Keratinocyte (primary cell): Measurements from ENCODE around the gene DCDC2B. TPM values are rescaled to one million over a fixed set of nuclear protein-coding genes. Genes with fewer than 3 reads are reported as not detected.

Experiments
- DNase-seq: peaks from one replicate; pipeline ENCODE4 v3.0.0-alpha.2; 2011; ENCODE audit warnings: low read depth, missing footprints, low spot score
- FAIRE-seq: peaks from 2 replicates; lab custom pipeline; 2011; peaks lifted over from hg19 to GRCh38; lab: Jason Lieb, UNC
- H2AFZ ChIP-seq: 2 replicates; pipeline ENCODE4 v1.6.0; 2012; ENCODE audit warnings: low read length, control low read depth, inconsistent platforms; ENCODE audit not compliant: control insufficient read depth
- H3K27ac ChIP-seq: 2 replicates; pipeline ENCODE4 v1.5.1; 2011; ENCODE audit warnings: low read length; ENCODE audit not compliant: control insufficient read depth, insufficient read depth
- H3K27me3 ChIP-seq: 3 replicates; pipeline ENCODE4 v1.6.0; 2011; ENCODE audit warnings: low read length; ENCODE audit not compliant: control insufficient read depth, insufficient read depth; ENCODE audit errors: extremely low read depth
- H3K36me3 ChIP-seq, 2 experiments: 2 replicates in 1 of 2; 3 replicates in 1 of 2; pipeline ENCODE4 v1.5.1; 2011; ENCODE audit warnings: low read length in 2 of 2, mild to moderate bottlenecking in 1 of 2; ENCODE audit not compliant: control insufficient read depth in 2 of 2, insufficient read depth in 2 of 2; ENCODE audit errors: extremely low read depth in 1 of 2
- H3K4me1 ChIP-seq: 3 replicates; pipeline ENCODE4 v1.5.1; 2011; ENCODE audit warnings: low read length; ENCODE audit not compliant: control insufficient read depth, insufficient read depth; ENCODE audit errors: extremely low read depth
- H3K4me2 ChIP-seq: 3 replicates; pipeline ENCODE4 v1.6.0; 2011; ENCODE audit warnings: low read depth, low read length; ENCODE audit not compliant: control insufficient read depth, insufficient read depth; ENCODE audit errors: extremely low read depth
- H3K4me3 ChIP-seq, 3 experiments: fragments of 200-600 bp in 1 of 3; sonication (generic) in 1 of 3; 2 replicates in 2 of 3; 3 replicates in 1 of 3; pipeline ENCODE4 v1.5.1; 2011 to 2016; ENCODE audit warnings: low read length in 3 of 3, mild to moderate bottlenecking in 3 of 3, control low read depth in 2 of 3, inconsistent platforms in 1 of 3, low read depth in 1 of 3, mixed read lengths in 1 of 3, mixed run types in 1 of 3, moderate library complexity in 1 of 3; ENCODE audit not compliant: control insufficient read depth in 2 of 3, insufficient read depth in 2 of 3; ENCODE audit errors: extremely low read depth in 1 of 3
- H3K79me2 ChIP-seq: 2 replicates; pipeline ENCODE4 v1.6.0; 2012; ENCODE audit warnings: low read length; ENCODE audit not compliant: control insufficient read depth, insufficient read depth
- H3K9ac ChIP-seq: 3 replicates; pipeline ENCODE4 v1.6.0; 2011; ENCODE audit warnings: low read length; ENCODE audit not compliant: control insufficient read depth, insufficient read depth; ENCODE audit errors: extremely low read depth
- H3K9me1 ChIP-seq: 3 replicates; pipeline ENCODE4 v1.6.0; 2011; ENCODE audit warnings: low read length; ENCODE audit not compliant: control insufficient read depth, insufficient read depth; ENCODE audit errors: extremely low read depth
- H3K9me3 ChIP-seq: 2 replicates; pipeline ENCODE4 v1.5.1; 2012; ENCODE audit warnings: low read depth, low read length; ENCODE audit not compliant: control insufficient read depth
- H4K20me1 ChIP-seq: 3 replicates; pipeline ENCODE4 v1.6.0; 2011; ENCODE audit warnings: low read length; ENCODE audit not compliant: control insufficient read depth, insufficient read depth; ENCODE audit errors: extremely low read depth
- CTCF ChIP-seq, 3 experiments: IDR thresholded peaks in 1 of 3; conservative IDR thresholded peaks in 1 of 3; optimal IDR thresholded peaks in 1 of 3; 2 replicates in 2 of 3; 3 replicates in 1 of 3; pipeline versions ENCODE3 to v1.5.1; 2011; ENCODE audit warnings: low read length in 3 of 3, mild to moderate bottlenecking in 3 of 3, moderate library complexity in 2 of 3, control low read depth in 1 of 3, inconsistent platforms in 1 of 3; ENCODE audit not compliant: insufficient read depth in 2 of 3; ENCODE audit errors: extremely low read depth in 1 of 3
- EZH2 ChIP-seq: IDR thresholded peaks from one replicate; pipeline ENCODE4 v1.6.1; 2012; ENCODE audit warnings: inconsistent platforms, mild to moderate bottlenecking, low read length, moderate library complexity
- dilution Hi-C: fragments of 300-500 bp; cut with MboI; formaldehyde crosslinking; loops from one replicate; pipeline ENCODE4 v1.7.0; 2020; ENCODE audit warnings: low sequenced_read_pairs; ENCODE audit not compliant: extremely low pct_ligation_motif_present
- polyA plus RNA-seq, 5 experiments: library from polyadenylated mRNA; depleted of rRNA in 3 of 5; stranded (reverse) in 3 of 5; stranded (forward) in 1 of 5; unstranded in 1 of 5; fragments of >200 nt; gene quantifications; 1 replicate in 1 of 5; 2 replicates in 3 of 5; 3 replicates in 1 of 5; pipeline versions ENCODE4 v1.2.1 to v1.2.3, GENCODE V29; 2011 to 2012; ENCODE audit warnings: missing spikeins in 2 of 5, low read depth in 1 of 5, low replicate concordance in 1 of 5

DCDC2B gene
- polyA plus RNA-seq, 1 donor (not counting 4 experiments of a cell fraction or from before 2014, with no cell fraction given), result not detected

DNA sequence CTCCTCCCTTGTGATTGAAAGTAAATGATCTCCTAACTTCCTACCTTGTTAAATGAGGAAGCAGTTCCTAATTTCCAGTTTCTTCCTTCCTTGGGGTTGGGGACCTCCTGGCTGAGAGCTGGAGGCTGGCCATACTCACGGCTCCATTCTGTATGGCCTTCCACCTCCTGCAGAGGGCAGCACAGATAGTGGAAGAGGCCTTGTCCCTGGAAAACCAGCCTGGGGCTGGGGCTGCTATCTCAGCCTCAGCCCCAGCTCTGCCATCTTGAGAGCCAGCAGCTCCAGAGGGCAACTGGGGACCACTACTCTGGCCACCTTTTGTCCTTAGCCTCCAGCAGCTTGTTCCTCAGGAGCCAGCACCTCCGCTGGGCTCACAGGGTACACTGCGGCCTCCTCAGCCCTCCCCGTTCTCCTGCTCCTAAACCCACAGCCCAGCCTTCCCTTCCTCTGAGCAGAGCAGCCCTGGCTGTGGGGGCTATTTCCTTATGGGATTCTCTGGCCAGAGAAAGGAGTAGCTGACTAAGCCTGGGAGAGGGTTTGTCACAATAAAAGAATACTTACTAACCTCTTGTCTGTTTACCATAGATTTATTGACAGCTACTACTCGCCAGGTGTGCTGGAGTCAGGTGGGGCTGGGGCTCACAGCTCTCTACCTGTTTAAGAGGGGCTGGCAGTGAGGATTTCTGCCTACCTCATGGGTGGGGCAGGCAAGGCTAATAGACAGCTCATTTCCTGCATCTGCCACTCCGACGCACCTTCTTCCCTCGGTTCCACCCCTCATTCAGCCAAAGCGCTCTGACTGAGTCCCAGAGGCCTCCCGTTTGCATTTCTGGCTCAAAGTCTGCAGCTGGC, 7.0 kb downstream of the DCDC2B start:
- Histone ChIP-seq H4K20me1 (no peaks in the 10 kb centered on the region), H2AFZ (no peak overlapping the region), H3K9me3 (no peaks in the 10 kb centered on the region), H3K9me1 (no peaks in the 10 kb centered on the region), H3K9ac (peak overlapping the region; percentile 67), H3K36me3 (peaks cover 19 to 34% of the 10 kb centered on the region in 2 experiments), H3K4me2 (peak overlapping the region; percentile 52), H3K79me2 (peaks cover 3% of the 10 kb centered on the region), H3K27ac (peak overlapping the region; percentile 76), H3K27me3 (no peaks in the 10 kb centered on the region), H3K4me3 (peak overlapping the region in 1 of 3 experiments; percentile 0), H3K4me1 (peaks cover 21% of the 10 kb centered on the region)
- dilution Hi-C loops, result no loop called here
- DNase-seq (no peak), FAIRE-seq (peak; percentile 80)
- peak; percentile 88 to 91 (median 90) for TF ChIP-seq CTCF (optimal IDR thresholded peaks at IDR 0.05 in 1 of 3, IDR thresholded peaks at IDR 0.05 in 1 of 3, conservative IDR thresholded peaks at IDR 0.05 in 1 of 3; ENCODE audit: extremely low read depth in 1 of 3, insufficient read depth in 2 of 3, low read length in 3 of 3)
- TF ChIP-seq EZH2, result no peak

GRCh38 chr1:32216566-32216965, 7.7 kb downstream of the DCDC2B start:
- no peak overlapping the region for H3K4me2 ChIP-seq
- H3K9ac ChIP-seq, result no peak overlapping the region
- peaks cover 28% of the 10 kb centered on the region for H3K4me1 ChIP-seq
- no peak for TF ChIP-seq EZH2
- TF ChIP-seq CTCF (optimal IDR thresholded peaks at IDR 0.05 in 1 of 3, IDR thresholded peaks at IDR 0.05 in 1 of 3, conservative IDR thresholded peaks at IDR 0.05 in 1 of 3; ENCODE audit: extremely low read depth in 1 of 3, insufficient read depth in 2 of 3, low read length in 3 of 3), result no peak
- H3K27me3 ChIP-seq, result no peaks in the 10 kb centered on the region
- no peaks in the 10 kb centered on the region for H3K9me1 ChIP-seq
- H3K27ac ChIP-seq, result peak overlapping the region; percentile 76
- H2AFZ ChIP-seq, result no peak overlapping the region
- no peaks in the 10 kb centered on the region for H3K9me3 ChIP-seq
- peaks cover 11% of the 10 kb centered on the region for H3K79me2 ChIP-seq
- H3K36me3 ChIP-seq, result peaks cover 19 to 34% of the 10 kb centered on the region in 2 experiments
- FAIRE-seq (no peak), DNase-seq (no peak)
- no peaks in the 10 kb centered on the region for H4K20me1 ChIP-seq
- dilution Hi-C loops, result no loop called here
- no peak overlapping the region for H3K4me3 ChIP-seq
